WTC11 (cell line): ENCODE results near the gene VPS41. TPM values are rescaled to one million over a fixed set of nuclear protein-coding genes. Genes with fewer than 3 reads are reported as not detected.

Experiments used
- ATAC-seq: fragments of 200-7000 bp; cut with Tn5 transposase; 2 replicates; pipeline ENCODE4 v1.10.0; 2021; ENCODE audit warnings: mild to moderate bottlenecking, moderate library complexity
- CTCF ChIA-PET: fragments of 300-600 bp; sonication (Branson Sonifier 250); formaldehyde crosslinking; loops from one replicate; lab custom pipeline; 2021; ENCODE audit warnings: antibody characterized with exemption; lab: Charles Lee
- POLR2A ChIA-PET: fragments of 350-600 bp; sonication (Branson Sonifier 250); formaldehyde crosslinking; loops from one replicate; lab custom pipeline; 2021; ENCODE audit warnings: antibody characterized with exemption; lab: Charles Lee
- DNase-seq: peaks from one replicate; pipeline ENCODE4 v3.0.0; 2021; ENCODE audit warnings: low spot score
- H3K27ac Mint-ChIP-seq: 2 replicates; pipeline ENCODE4 v1.8.0; 2021; ENCODE audit warnings: mixed read lengths
- H3K27me3 Mint-ChIP-seq: 2 replicates; pipeline ENCODE4 v1.8.0; 2021; ENCODE audit warnings: low read depth, mild to moderate bottlenecking, moderate library complexity, mixed read lengths
- H3K36me3 Mint-ChIP-seq: 2 replicates; pipeline ENCODE4 v1.8.0; 2021; ENCODE audit warnings: mixed read lengths
- H3K4me1 Mint-ChIP-seq: 2 replicates; pipeline ENCODE4 v1.8.0; 2022; ENCODE audit warnings: mixed read lengths
- H3K4me3 Mint-ChIP-seq: 2 replicates; pipeline ENCODE4 v1.8.0; 2021; ENCODE audit warnings: mild to moderate bottlenecking, moderate library complexity, mixed read lengths
- H3K9me3 Mint-ChIP-seq: 2 replicates; pipeline ENCODE4 v1.8.0; 2021; ENCODE audit warnings: mixed read lengths
- ATF1 ChIP-seq: sonication (generic); formaldehyde crosslinking; IDR thresholded peaks from 2 replicates; pipeline ENCODE4 v1.8.1; 2023; ENCODE audit warnings: mild to moderate bottlenecking, moderate library complexity, missing genetic modification reagents
- ATF6 ChIP-seq: sonication (generic); formaldehyde crosslinking; IDR thresholded peaks from 2 replicates; pipeline ENCODE4 v1.8.1; 2023; ENCODE audit warnings: mild to moderate bottlenecking, missing genetic modification reagents
- CREM ChIP-seq: sonication (generic); formaldehyde crosslinking; IDR thresholded peaks from 2 replicates; pipeline ENCODE4 v1.8.1; 2022; ENCODE audit warnings: mild to moderate bottlenecking, missing genetic modification reagents, moderate library complexity
- EMX1 ChIP-seq: fragments of 250-450 bp; sonication (Bioruptor Pico); IDR thresholded peaks from 2 replicates; pipeline ENCODE4 v1.8.0; 2021; ENCODE audit warnings: mild to moderate bottlenecking
- FOXK1 ChIP-seq: sonication (generic); formaldehyde crosslinking; IDR thresholded peaks from 2 replicates; pipeline ENCODE4 v1.8.0; 2022; ENCODE audit warnings: mild to moderate bottlenecking, moderate library complexity, missing genetic modification reagents
- FOXP1 ChIP-seq: sonication (generic); formaldehyde crosslinking; IDR thresholded peaks from 2 replicates; pipeline ENCODE4 v1.8.0; 2022; ENCODE audit warnings: missing genetic modification reagents, mild to moderate bottlenecking, moderate library complexity, borderline replicate concordance
- GRHL2 ChIP-seq: fragments of 250-450 bp; sonication (Bioruptor Pico); IDR thresholded peaks from 2 replicates; pipeline ENCODE4 v1.8.0; 2022; ENCODE audit warnings: mild to moderate bottlenecking, moderate library complexity; ENCODE audit not compliant: insufficient replicate concordance, severe bottlenecking
- NR2C2 ChIP-seq: sonication (generic); formaldehyde crosslinking; IDR thresholded peaks from 2 replicates; pipeline ENCODE4 v1.8.0; 2022; ENCODE audit warnings: mild to moderate bottlenecking, missing genetic modification reagents
- NR3C1 ChIP-seq: sonication (generic); formaldehyde crosslinking; conservative IDR thresholded peaks from 2 replicates; pipeline ENCODE4 v1.8.1; 2023; ENCODE audit warnings: low read depth, mild to moderate bottlenecking, missing genetic modification reagents
- OVOL2 ChIP-seq: fragments of 250-450 bp; sonication (Bioruptor Pico); IDR thresholded peaks from 2 replicates; pipeline ENCODE4 v1.9.0; 2021; ENCODE audit warnings: mild to moderate bottlenecking, borderline replicate concordance
- PRRX2 ChIP-seq: fragments of 250-450 bp; sonication (Bioruptor Pico); IDR thresholded peaks from 2 replicates; pipeline ENCODE4 v1.8.0; 2021; ENCODE audit warnings: mild to moderate bottlenecking
- SMAD3 ChIP-seq: sonication (generic); formaldehyde crosslinking; IDR thresholded peaks from 2 replicates; pipeline ENCODE4 v1.8.0; 2022; ENCODE audit warnings: missing genetic modification reagents, mild to moderate bottlenecking, borderline replicate concordance
- TCF7 ChIP-seq: sonication (generic); formaldehyde crosslinking; IDR thresholded peaks from 2 replicates; pipeline ENCODE4 v1.8.0; 2022; ENCODE audit warnings: mild to moderate bottlenecking, low read depth, missing genetic modification reagents, moderate library complexity
- ZNF232 ChIP-seq: sonication (generic); formaldehyde crosslinking; IDR thresholded peaks from 2 replicates; pipeline ENCODE4 v1.8.0; 2022; ENCODE audit warnings: mild to moderate bottlenecking, missing genetic modification reagents
- ZNF423 ChIP-seq: fragments of 250-450 bp; sonication (Bioruptor Pico); IDR thresholded peaks from 2 replicates; pipeline ENCODE4 v2.1.2; 2022; ENCODE audit warnings: mild to moderate bottlenecking, moderate library complexity
- total RNA-seq: library from RNA; stranded (reverse); gene quantifications from 3 replicates; pipeline ENCODE4 v1.2.3, GENCODE V29; 2021
- TF ChIP-seq, protein P1 (sequence below): sonication (generic); formaldehyde crosslinking; IDR thresholded peaks from 2 replicates; pipeline ENCODE4 v1.8.1; 2022; ENCODE audit warnings: mild to moderate bottlenecking, missing genetic modification reagents, moderate library complexity, borderline replicate concordance
- TF ChIP-seq, protein P2 (sequence below): sonication (generic); formaldehyde crosslinking; IDR thresholded peaks from 2 replicates; pipeline ENCODE4 v1.8.0; 2023; ENCODE audit warnings: missing genetic modification reagents, mild to moderate bottlenecking, borderline replicate concordance
- TF ChIP-seq, protein P3 (sequence below): fragments of 250-450 bp; sonication (Bioruptor Pico); IDR thresholded peaks from 2 replicates; pipeline ENCODE4 v1.9.0; 2021; ENCODE audit warnings: mild to moderate bottlenecking
- TF ChIP-seq, protein P4 (sequence below): sonication (generic); formaldehyde crosslinking; IDR thresholded peaks from 2 replicates; pipeline ENCODE4 v1.8.0; 2022; ENCODE audit warnings: mild to moderate bottlenecking, missing genetic modification reagents
- TF ChIP-seq, protein P5 (sequence below): sonication (generic); formaldehyde crosslinking; IDR thresholded peaks from 2 replicates; pipeline ENCODE4 v1.8.1; 2023; ENCODE audit warnings: mild to moderate bottlenecking, missing genetic modification reagents, borderline replicate concordance

Gene VPS41
- total RNA-seq, 1 experiment from 2014 or later: 50.3 TPM

DNA sequence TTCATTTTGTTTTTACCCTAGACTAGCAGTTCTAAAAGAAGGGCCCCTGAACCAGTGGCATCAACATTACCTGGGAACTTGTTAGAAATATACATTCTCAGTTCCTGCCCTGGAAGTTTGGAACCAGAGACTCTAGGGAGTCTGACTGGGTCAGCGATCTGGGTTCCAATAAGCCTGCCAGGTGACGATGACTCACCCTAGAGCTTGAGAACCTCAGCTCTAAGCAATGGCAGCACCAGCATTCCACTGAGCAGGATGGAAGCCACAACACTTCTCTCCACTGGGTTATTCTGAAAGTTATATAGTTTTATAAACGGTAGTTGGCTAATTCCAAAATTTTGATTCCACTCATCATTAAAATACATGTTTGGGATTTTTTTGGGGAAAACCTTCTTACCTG is 180.8 kb downstream of the VPS41 start (continued):
- TF ChIP-seq NR2C2 (no peak), EMX1 (CRISPR knock-in tag) (no peak), GRHL2 (CRISPR knock-in tag) (no peak)
- TF ChIP-seq, protein P1, sequence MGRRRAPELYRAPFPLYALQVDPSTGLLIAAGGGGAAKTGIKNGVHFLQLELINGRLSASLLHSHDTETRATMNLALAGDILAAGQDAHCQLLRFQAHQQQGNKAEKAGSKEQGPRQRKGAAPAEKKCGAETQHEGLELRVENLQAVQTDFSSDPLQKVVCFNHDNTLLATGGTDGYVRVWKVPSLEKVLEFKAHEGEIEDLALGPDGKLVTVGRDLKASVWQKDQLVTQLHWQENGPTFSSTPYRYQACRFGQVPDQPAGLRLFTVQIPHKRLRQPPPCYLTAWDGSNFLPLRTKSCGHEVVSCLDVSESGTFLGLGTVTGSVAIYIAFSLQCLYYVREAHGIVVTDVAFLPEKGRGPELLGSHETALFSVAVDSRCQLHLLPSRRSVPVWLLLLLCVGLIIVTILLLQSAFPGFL (CRISPR knock-in tag): no peak

DNA sequence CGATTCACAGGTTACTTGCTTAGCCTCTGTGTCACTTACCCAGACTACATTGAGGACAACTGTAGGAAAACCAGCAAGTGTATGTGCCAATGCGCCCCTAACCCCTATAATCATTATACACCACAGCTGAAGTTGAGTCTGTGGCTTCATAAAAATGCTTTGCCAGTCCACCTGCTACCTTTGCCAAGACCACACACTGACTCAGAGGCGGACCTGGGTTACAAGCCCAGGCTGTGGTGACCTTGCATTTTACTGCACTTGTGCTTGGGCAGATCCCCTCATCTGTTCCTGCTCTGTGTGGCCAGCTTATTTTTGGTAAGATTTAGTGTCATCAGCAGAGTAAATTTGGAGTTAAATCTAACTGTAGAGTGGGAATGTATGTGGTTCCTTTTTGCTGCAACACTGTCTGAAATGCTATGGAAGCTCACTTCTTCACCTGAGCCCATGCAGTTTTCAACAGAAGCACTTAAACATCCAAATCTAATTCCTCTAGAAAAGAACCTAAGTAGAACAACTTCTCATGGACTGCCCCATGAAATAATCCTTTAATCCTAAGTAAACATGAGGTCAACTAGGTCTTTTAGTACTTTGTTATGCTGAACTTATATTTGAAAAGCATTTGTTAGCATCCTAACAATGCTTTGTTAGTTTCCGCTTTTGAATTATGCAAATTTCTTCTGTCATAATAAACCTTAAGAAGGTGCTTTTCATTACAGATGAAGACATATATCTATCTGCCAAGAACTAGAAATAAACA is 181.6 kb downstream of the VPS41 start:
- ChIA-PET POLR2A (no interaction called here), CTCF (no interaction called here)
- Mint-ChIP-seq H3K9me3 (no peaks in the 10 kb centered on the region), H3K4me3 (no peak overlapping the region), H3K4me1 (peaks cover 14% of the 10 kb centered on the region), H3K27me3 (no peaks in the 10 kb centered on the region), H3K27ac (no peak overlapping the region), H3K36me3 (peaks cover 22% of the 10 kb centered on the region; the same call in 1 of the 2 replicates)
- DNase-seq (no peak), ATAC-seq (no peak)
- TF ChIP-seq OVOL2 (CRISPR knock-in tag): no peak
- no peak for TF ChIP-seq CREM (CRISPR knock-in tag)
- TF ChIP-seq TCF7 (CRISPR knock-in tag): no peak
- no peak for TF ChIP-seq SMAD3
- no peak for TF ChIP-seq ZNF423
- TF ChIP-seq, protein P2, sequence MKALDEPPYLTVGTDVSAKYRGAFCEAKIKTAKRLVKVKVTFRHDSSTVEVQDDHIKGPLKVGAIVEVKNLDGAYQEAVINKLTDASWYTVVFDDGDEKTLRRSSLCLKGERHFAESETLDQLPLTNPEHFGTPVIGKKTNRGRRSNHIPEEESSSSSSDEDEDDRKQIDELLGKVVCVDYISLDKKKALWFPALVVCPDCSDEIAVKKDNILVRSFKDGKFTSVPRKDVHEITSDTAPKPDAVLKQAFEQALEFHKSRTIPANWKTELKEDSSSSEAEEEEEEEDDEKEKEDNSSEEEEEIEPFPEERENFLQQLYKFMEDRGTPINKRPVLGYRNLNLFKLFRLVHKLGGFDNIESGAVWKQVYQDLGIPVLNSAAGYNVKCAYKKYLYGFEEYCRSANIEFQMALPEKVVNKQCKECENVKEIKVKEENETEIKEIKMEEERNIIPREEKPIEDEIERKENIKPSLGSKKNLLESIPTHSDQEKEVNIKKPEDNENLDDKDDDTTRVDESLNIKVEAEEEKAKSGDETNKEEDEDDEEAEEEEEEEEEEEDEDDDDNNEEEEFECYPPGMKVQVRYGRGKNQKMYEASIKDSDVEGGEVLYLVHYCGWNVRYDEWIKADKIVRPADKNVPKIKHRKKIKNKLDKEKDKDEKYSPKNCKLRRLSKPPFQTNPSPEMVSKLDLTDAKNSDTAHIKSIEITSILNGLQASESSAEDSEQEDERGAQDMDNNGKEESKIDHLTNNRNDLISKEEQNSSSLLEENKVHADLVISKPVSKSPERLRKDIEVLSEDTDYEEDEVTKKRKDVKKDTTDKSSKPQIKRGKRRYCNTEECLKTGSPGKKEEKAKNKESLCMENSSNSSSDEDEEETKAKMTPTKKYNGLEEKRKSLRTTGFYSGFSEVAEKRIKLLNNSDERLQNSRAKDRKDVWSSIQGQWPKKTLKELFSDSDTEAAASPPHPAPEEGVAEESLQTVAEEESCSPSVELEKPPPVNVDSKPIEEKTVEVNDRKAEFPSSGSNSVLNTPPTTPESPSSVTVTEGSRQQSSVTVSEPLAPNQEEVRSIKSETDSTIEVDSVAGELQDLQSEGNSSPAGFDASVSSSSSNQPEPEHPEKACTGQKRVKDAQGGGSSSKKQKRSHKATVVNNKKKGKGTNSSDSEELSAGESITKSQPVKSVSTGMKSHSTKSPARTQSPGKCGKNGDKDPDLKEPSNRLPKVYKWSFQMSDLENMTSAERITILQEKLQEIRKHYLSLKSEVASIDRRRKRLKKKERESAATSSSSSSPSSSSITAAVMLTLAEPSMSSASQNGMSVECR (CRISPR knock-in tag): no peak
- TF ChIP-seq ATF6 (CRISPR knock-in tag): no peak
- TF ChIP-seq, protein P3, sequence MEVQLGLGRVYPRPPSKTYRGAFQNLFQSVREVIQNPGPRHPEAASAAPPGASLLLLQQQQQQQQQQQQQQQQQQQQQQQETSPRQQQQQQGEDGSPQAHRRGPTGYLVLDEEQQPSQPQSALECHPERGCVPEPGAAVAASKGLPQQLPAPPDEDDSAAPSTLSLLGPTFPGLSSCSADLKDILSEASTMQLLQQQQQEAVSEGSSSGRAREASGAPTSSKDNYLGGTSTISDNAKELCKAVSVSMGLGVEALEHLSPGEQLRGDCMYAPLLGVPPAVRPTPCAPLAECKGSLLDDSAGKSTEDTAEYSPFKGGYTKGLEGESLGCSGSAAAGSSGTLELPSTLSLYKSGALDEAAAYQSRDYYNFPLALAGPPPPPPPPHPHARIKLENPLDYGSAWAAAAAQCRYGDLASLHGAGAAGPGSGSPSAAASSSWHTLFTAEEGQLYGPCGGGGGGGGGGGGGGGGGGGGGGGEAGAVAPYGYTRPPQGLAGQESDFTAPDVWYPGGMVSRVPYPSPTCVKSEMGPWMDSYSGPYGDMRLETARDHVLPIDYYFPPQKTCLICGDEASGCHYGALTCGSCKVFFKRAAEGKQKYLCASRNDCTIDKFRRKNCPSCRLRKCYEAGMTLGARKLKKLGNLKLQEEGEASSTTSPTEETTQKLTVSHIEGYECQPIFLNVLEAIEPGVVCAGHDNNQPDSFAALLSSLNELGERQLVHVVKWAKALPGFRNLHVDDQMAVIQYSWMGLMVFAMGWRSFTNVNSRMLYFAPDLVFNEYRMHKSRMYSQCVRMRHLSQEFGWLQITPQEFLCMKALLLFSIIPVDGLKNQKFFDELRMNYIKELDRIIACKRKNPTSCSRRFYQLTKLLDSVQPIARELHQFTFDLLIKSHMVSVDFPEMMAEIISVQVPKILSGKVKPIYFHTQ: no peak
- no peak for TF ChIP-seq FOXK1 (CRISPR knock-in tag)
- no peak for TF ChIP-seq FOXP1 (CRISPR knock-in tag)
- TF ChIP-seq, protein P4, sequence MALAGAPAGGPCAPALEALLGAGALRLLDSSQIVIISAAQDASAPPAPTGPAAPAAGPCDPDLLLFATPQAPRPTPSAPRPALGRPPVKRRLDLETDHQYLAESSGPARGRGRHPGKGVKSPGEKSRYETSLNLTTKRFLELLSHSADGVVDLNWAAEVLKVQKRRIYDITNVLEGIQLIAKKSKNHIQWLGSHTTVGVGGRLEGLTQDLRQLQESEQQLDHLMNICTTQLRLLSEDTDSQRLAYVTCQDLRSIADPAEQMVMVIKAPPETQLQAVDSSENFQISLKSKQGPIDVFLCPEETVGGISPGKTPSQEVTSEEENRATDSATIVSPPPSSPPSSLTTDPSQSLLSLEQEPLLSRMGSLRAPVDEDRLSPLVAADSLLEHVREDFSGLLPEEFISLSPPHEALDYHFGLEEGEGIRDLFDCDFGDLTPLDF: no peak
- no peak for TF ChIP-seq PRRX2 (CRISPR knock-in tag)
- TF ChIP-seq, protein P5, sequence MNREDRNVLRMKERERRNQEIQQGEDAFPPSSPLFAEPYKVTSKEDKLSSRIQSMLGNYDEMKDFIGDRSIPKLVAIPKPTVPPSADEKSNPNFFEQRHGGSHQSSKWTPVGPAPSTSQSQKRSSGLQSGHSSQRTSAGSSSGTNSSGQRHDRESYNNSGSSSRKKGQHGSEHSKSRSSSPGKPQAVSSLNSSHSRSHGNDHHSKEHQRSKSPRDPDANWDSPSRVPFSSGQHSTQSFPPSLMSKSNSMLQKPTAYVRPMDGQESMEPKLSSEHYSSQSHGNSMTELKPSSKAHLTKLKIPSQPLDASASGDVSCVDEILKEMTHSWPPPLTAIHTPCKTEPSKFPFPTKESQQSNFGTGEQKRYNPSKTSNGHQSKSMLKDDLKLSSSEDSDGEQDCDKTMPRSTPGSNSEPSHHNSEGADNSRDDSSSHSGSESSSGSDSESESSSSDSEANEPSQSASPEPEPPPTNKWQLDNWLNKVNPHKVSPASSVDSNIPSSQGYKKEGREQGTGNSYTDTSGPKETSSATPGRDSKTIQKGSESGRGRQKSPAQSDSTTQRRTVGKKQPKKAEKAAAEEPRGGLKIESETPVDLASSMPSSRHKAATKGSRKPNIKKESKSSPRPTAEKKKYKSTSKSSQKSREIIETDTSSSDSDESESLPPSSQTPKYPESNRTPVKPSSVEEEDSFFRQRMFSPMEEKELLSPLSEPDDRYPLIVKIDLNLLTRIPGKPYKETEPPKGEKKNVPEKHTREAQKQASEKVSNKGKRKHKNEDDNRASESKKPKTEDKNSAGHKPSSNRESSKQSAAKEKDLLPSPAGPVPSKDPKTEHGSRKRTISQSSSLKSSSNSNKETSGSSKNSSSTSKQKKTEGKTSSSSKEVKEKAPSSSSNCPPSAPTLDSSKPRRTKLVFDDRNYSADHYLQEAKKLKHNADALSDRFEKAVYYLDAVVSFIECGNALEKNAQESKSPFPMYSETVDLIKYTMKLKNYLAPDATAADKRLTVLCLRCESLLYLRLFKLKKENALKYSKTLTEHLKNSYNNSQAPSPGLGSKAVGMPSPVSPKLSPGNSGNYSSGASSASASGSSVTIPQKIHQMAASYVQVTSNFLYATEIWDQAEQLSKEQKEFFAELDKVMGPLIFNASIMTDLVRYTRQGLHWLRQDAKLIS (CRISPR knock-in tag): no peak
- TF ChIP-seq ATF1 (CRISPR knock-in tag): no peak
- no peak for TF ChIP-seq ZNF232 (CRISPR knock-in tag)
- TF ChIP-seq NR3C1: no peak
